Stimulated activated CD4-positive, alpha-beta T cell treated with anti-CD3 and anti-CD28 coated beads, Interleukin-15, amount 100 ng/mL, for 1 hour (primary cell): ENCODE results near the gene DAPK1.

ENCODE experiments used
- DNase-seq, 2 donors: peaks; one replicate each; pipeline ENCODE4 v3.0.0-alpha.2; 2020; ENCODE audit warnings: low read depth in 1 of 2, low spot score in 1 of 2

Gene DAPK1

DNA sequence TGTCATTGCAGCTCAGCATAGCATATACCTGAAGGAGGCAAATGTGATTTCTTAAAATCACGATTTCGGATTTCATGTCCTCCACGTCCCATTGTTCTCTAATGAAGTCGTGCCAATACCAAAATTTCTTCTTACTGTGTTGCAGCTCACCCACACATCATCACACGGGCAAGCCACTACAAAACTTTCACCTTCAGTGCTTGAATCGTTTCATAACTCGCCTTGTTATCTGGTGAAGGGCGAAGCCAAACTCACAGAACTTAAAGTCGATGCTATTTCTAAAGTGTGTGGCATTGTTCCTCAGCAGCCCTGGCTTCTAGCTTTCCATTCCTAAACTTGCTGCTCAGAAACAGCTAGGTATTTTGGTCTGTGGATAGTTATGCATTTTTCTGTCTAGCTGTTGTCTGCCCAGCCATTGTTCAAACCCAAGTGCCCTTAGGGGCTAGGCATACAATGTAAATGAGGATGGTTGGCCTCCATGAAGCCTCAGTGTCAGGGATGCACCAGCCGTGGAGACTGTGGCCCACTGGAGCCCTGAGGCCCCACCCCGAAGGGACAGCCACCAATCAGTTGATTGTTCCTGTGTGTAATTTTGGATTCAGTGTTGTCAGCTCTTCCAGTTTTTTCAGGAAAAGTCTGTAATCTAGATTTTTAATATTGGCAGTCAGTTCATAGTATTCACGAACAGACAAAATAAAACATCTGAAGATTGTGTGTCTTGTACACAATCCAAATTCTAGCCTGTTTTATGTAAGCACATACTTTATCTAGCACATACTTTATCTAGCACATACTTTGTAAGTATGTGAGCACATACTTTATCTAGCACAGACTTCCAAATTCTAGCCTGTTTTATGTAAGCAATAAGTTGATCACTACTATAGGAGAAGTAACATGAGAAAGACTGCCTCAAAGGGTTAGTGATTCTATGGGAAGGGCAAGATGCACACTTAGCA lies 112.8 kb downstream of the DAPK1 start:
- no peak for DNase-seq

DNA sequence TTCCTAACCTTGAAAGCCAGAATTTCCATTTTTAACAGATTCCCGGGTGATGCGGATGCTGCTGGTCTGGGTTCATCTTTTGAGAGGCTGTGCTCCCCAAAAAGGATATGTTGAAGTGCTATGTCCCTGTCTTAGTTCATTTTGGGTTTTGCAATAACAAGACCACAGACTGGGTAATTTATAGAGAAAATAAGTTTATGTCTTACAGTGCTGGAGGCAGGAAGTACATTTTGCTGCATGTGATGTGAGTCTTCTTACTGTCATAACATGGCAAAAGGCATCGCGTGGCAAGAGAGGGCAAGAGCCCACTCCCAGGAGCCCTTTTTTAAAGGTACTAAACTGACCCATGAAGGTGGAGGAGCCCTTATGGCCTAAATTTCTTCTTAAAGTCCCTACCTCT lies 114.1 kb downstream of the DAPK1 start:
- DNase-seq: no peak

DNA sequence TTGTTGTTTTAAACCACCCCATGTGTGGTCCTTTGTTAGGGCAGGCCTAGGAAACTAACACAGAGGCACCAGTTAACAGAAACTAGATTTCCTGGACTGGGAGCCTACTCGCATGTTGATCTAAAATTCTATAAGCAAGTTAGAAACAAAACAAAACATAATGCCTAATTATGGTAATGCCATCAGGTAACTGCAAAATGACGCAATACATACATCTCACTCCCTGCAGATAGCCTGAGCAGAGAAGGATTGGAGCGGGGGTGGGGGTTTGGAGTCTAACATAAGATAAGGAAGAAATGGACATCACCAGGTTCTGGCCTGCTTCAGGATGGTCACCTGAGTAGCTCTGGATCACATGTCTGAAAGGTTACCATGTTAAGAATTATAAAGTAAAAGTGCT lies 114.9 kb downstream of the DAPK1 start:
- no peak for DNase-seq

DNA sequence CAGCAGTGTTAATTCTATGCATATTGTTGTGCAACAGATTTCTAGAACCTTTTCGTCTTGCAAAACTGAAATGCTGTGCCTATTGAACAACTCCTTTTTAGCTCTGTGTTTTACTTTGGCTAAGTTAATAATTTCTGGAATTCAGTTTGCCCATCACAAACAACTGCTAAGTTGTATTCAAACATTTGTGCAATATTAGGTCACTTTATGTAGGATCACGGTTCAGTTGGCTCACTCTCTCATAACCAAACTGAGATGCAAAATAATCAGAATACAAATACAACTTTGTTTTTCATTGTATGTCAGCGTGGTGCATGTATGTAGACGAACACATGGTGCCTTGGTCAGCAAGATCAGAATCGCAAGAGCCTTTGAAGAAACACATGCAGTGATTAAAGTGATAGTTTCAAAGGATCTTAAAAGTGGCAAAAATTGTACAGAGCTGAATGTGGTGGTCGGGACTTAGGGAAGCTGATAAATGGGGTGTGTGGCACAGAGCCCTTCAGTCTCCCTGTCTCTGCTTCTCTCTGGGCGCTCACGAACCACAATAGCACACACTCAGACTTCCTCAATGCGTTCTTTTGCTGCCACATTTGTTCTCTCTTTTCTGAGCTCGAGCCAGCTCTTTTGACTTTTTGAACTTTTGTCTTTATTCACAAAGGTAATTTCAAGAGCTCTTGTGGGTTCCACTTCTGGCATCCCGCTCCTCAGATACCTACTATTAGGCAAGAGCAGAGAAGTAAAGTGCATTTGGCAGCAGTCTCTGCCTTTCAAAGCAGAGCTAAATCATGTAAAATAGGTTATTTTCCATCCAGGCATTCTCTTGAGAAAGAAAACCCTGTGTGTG lies 115.8 kb downstream of the DAPK1 start:
- DNase-seq: no peak

DNA sequence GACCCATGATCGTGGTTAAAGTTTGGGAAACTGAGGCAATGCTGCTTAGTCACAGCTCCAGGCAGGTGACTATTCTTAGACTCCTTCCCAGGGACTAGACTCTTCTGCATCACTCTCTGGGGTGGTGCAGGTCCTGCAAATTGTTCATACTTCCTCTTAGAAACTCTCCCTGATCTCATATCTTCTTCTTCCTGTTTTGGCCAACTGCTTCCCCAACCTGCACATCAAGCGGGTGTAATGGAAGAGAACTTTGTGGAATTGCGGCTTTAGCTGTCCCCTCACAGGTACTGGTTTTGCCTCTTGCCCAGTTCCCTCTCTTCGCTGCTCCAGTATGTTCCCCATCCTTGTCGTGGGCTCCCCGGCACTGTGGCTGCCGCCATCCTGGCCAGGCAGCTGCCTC lies 116.7 kb downstream of the DAPK1 start:
- no peak for DNase-seq

DNA sequence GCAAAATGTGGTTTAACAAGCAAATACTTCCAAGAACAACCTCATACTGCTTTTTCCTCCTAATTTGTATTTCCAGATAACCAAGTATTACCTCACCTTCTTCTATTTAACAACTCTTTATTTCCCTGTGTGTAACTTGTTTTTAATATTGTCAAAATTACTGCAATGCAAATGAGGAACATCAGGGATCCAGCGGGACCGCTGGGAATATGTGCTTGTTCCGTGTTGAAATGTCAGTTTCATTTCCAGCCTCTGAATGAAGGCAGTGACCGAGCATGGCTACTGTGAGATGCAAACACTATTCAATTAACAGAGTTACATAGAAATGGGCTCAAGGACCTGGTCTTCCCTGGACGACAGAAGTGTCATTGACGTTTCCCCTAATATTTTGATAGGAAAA lies 117.5 kb downstream of the DAPK1 start:
- no peak for DNase-seq

DNA sequence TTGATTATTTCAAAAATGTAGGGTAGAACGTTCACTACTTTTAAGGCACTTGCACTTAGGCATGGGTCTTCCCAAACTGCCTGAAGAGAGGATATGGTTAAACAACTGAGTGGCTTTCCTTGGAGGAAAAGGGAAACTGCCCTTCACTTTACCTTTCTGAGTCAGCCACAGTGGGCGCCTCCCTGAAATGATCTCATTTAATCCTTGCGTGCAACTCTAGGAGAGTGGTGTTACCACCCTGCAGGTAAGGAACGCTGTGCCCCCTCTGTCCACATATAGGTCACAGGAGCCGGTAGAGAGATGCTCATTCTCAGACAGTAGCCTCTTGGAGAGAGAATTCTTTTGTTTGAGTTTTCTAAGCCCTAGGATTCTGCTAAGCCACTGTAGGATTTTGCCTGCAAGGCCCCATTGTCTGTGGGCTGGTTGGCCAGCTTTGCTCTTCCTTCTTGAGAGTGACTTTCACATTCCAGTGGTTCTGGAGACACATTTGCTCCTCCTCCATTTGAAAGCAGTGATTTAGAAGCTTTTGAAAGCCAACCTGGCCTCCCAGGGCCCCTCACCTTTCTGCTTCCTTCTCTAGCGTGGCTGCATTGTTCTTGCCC lies 118.0 kb downstream of the DAPK1 start:
- DNase-seq: no peak

DNA sequence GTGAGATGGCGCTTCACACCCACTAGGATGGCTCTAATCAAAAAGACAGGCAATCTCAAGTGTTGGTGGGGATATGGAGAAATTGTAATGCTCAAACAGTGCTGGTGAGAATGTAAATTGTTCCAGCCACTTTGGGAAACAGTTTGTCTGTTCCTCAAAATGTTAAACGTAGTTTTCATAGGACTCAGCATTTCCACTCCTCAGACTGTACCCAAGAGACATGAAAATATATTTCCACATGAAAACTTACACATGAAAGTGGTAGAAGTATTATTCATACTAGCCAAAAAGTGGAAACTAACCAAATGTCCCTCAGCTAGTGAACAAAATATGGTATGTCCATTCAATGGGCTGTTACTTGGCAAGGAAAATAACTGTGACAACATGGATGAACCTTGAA lies 120.6 kb downstream of the DAPK1 start:
- DNase-seq: no peak

DNA sequence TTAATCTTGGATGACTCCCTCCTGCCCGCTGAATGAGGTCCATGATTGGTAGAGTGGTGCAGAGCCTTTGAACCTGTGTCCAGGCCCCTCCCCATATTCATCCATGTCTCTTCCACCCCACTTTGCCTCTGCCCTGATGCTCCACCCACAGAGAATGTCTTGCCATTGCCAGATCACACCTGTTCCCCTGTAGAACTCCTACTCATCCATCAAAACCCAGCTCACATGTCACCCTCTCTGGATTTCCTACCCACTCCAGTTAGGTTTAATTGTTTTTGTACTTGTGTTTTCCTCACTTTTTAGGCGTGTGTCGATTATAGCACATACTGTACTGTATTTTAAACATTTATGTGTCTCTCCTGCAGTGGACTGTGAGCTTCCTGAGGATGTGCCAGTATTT lies 121.3 kb downstream of the DAPK1 start:
- no peak for DNase-seq

DNA sequence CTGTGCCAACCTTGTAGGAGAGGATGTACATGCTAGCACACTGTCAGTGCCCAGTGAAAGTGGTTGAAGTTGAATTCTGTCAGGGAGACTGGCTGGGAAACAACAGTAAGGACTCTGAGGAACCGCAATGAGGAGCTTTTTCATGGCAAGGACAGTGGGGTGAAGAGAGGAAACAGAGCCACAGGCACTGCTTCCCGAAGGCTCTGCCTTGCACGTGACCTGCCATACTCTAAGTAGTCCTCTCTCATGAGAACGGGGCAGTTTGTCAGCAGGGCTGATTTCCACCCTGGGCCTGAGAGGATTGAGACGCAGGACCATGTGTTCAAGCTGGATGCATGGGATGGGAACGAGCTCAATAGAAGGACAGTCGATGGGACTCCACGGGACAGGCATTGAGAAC lies 121.7 kb downstream of the DAPK1 start:
- DNase-seq: no peak

DNA sequence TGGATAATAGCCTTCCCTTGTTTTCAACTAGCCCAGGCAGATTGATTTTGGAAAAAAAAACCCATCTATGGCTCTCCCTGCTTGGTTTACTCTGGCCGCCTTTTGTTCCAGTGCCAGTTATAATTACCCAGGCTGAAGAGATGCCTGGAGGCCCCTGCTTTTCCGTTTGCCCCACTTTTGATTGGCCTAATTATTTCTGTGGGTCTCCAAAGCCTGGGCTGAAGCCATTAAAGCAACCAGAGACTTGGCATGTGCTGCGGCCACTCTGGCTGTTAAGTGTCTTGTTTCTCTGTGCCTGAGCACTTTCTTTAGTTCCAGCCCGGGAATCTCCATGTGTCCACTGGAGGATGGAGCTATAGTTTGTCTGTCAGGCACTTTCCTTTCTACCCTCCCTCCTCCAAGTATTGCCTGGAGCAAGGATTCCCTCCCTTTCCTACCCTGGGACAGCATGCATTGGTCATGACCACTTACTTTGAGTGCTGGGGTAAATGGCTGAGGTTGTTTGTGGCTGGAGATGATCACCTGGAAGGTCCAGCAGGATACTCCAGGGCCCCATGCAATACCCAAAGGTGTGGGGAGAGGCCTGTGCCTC lies 123.2 kb downstream of the DAPK1 start:
- DNase-seq: no peak

DNA sequence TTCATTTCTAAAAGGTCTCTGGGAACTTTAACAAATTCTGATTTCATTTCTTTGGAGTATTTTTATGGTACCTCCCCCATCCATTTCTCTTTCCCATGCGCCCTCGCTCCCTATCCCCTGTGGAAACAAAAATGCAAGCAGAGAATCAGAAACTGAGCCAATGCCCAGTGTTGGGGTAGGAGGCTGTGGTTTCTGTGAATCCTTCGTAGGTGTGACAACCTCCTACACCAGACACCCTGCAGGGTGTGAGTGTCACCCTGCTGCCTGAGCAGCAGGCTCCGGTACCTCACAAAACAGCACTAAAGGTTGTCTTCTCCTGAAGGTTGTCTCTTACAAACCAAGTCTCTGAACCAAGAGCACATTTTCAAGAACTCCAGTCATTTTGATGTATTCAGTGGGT lies 124.4 kb downstream of the DAPK1 start:
- no peak for DNase-seq

DNA sequence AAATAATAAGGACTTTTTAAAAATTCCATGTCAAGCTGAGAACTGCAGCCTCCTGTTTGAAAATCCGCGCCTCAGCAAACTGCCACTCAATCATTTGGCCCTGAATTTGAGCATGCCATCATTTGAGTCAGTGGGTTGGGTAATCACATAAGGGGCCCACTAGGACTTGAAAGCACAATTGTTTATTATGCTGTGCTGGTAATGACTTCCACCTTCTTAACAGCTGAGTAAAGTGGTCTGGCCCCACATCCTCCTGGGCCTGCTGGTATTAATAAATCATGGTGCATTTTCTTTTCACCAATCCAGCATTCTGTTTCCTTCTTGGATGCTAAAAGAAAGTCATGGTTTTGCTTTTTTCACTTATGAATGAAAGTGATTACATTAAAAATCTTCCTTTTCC lies 125.3 kb downstream of the DAPK1 start:
- DNase-seq: no peak

DNA sequence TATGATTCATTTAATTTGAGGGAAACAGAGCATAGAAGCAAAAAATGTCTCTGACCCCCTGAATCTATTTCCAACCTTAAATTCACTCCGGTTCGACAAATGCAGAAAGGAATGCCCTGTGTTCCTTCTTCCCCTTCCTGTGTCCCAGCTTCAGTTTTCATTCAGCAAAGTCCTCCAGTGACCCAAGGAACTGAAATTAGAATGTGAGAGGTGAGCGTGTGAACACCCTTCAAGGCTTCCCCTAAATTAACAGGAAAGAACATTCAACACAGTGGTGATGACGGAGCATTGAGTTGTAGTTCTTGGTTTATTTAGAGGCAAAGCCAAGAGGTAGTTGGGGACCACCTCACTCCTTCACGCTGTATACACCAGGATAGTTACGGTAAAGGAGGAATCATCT lies 130.7 kb downstream of the DAPK1 start:
- no peak for DNase-seq

DNA sequence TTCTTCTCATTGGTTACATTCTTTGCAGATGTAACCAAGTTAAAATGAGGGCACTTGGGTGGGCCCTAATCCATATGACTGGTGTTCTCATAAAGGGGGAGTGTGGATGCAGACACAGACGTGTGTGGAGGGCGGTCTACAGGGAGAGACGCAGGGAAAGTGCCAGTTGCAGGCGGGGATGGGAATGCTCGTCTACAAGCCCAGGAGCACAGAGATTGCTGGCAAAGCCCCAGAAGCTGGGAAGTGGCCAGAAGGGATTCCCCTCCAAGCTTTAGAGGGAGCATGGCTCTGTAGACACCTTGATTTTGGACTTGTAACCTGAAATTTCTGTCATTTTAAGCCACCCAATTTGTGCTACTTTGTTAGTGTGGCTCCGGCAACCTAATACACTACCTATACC lies 131.4 kb downstream of the DAPK1 start:
- no peak for DNase-seq

DNA sequence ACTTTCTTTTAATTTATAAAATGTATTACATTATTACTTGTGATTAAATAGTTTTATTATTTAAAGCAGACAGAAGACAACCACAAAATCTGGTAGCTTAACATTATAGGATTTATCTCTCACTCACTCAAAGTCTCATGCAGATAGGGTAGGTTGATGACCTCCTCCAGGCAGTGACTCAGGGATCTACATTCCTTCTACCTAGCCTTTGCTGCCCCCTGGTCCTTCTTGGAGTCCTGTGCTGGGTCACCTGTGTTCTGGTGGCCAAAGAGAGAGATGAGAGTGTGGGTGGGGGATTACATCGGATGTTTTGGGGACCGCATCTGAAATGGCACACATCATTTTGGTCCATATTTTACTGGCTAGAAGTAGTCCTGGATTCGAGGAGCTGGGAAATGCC lies 132.6 kb downstream of the DAPK1 start:
- DNase-seq: no peak

DNA sequence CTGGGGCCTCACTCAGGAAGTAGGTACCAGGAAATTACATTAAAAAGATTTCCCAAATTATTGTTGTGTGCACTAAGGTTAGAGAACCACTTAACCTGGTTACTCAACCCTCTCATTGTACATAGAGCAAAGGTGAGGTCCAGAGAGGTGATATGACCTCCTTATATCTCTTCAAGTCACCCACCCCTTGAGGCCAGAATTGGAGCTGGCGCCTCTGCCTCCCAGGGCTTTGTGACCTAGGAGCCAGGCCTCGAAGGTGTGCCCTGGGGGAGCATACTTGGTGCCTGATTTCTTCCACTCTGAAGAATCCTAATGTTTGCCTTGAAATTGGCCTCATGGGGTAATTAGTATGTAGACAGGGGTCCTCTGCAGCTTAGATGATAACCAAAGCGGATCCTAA lies 133.2 kb downstream of the DAPK1 start:
- DNase-seq: no peak

DNA sequence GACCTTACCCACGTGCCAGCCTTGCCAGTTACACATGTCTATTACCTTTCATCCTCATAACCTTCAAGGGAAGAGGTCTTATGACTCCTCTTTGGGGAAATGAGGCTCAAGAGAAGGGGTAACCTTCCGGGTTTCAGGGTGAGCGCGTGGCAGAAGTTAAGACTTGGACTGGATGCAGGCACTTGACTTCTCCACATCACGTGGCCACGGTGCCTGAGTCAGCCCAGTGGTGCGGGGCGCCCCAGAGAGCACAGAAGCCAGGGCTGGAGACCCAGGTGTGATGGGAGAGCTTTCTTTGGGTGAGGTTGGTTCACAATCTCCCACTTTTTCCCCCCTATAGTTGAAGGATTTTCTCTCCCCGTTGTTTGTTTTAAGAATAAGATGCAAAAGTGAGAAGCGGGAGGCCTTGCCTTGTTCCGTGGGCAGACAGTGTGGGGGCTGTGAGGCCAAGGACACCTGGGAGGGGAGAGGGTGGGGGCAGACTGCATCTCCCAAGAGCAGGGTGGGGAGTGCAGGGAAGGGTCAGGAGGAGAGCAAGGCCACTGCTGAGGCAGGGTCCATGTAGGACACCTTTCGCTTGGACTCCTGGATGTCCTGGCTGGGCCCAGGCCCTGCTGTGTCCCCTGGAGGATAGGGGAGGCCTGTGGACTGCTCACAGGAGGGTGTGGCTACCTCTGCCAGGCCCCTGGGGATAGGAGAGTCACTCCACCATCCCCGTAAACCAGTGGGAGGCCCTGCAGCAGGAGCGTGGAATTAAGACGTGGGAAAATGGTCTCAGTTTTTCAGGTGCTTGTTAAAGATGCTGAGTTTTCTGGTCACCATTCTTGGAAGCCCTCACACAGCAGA lies 138.2 kb downstream of the DAPK1 start:
- no peak for DNase-seq

DNA sequence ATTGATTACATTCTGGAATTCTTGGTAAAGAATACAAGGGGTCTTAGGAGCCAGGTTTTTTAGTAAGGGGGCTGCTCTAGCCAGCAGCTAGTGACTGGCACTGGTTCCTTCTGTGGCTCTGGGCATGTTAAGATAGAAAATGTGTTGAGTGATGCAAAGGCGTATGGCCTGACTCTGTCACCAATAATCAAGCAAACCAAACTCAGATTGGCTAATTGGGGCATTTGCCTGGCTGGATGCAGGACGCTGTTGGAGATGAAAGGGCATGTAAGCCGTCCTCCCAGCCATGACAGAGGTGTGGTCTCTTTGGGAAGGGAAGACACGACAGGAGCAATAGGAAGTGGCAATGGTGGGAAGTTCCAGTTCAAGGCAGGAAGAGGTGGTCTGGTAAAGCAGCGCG lies 140.6 kb downstream of the DAPK1 start:
- DNase-seq: no peak

DNA sequence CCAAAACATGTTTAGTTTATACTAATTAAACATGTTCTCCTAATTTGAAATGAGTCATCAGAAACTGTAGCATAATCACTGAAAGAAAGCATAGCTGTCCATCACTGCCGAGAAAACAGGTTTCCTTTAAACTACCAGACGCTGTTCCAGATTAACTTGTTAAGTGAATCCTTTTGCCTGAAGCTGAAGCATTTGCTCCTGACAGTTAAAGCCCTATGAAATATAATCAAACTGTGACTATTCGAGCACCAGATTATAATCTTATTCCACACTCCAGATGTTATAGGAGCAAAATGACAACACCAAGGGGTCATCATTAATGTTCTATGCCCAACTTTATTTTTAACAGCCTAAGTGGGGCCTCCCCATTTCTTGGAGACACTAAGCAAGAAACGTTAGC lies 142.3 kb downstream of the DAPK1 start:
- no peak for DNase-seq

DNA sequence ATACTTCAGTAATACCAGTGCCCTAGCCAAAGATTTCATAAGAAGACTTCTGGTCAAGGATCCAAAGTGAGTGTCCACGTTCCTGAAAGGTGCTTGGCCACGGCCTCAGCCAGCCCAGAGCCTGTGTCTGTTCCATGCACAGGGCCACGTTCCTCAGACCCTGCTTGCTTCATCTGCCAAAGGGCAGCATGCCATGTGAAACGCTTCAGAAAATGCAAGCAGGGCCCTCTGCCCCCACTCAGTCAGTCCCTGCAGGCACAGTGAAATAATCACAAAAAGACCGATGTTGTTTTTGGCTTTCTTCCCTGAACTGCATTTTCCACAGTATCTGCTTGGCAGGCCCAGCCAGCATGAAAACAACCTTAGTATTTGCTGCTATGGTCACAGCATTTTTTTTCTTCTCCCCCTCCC lies 142.7 kb downstream of the DAPK1 start:
- DNase-seq: no peak
